Activated naive CD8-positive, alpha-beta T cell treated with anti-CD3 and anti-CD28 coated beads, Interleukin-2, amount 50 U/mL, for 16 hours (primary cell): ENCODE results near the gene GNAZ.

Experiments
- DNase-seq: peaks from one replicate; pipeline ENCODE4 v3.0.0-alpha.2; 2020; ENCODE audit warnings: low read depth, low spot score

GNAZ gene

DNA sequence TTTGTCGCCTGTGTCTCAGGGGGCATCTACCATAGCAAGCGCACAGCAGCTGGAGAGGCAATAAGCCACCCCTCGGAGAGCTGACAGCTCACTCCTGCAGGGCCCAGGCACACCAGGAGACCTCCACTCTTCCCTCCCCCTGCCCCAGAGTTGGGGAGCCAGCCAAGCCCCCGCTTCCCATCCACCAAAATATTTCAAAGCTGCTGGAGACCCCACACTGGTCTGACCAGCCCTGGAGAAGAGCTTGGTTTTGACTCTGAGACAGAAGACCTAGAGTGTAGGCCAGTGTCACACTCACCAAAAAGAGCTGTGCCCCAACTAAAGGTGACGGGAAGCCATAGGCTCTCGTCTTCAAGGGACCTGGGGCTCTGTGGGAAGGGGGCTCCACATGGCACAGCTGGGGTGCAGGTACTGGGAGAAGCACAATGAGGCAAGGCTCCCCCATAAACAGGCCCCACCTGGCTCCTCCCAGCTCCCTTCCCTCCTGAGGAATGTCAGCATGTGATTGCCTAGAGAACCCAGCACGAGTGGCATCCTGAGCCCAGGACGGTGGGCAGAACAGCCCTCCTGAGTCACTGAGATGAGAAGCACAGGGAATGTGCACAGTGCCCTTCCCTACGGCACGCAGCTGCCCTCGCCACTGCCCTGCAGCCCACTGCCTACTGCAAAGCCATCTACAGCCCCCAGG, 5.8 kb upstream of the GNAZ start:
- no peak for DNase-seq

DNA sequence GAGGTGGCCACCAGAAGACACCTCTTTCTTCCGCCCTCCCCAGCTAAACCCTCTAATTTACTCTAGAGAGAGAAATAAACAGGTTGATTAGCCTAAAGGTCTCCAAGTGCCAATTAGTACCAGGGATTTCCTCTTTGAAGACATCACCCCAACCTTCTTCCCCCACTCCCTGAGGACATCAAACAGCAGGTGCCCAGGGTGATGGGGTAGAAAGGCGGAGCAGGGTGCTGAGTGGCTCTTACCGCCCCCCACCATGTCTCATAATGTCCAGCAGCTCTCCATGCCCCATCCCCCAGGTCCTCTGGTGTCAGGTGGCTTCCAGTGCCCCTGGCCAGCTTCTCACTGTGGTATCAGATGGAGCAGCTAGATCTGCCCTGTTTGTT, 5.3 kb upstream of the GNAZ start:
- no peak for DNase-seq

GRCh38 chr22:23065495-23066122, 4.7 kb upstream of the GNAZ start:
- DNase-seq: no peak

GRCh38 chr22:23066200-23067022, 3.9 kb upstream of the GNAZ start:
- DNase-seq: no peak

- DNase-seq: no peak
Observed at GRCh38 chr22:23067023-23067650, 3.2 kb upstream of the GNAZ start.

- no peak for DNase-seq
Observed at GRCh38 chr22:23067691-23068090, 2.6 kb upstream of the GNAZ start.

- DNase-seq: no peak
Observed at GRCh38 chr22:23068096-23068831, 2.1 kb upstream of the GNAZ start.

DNA sequence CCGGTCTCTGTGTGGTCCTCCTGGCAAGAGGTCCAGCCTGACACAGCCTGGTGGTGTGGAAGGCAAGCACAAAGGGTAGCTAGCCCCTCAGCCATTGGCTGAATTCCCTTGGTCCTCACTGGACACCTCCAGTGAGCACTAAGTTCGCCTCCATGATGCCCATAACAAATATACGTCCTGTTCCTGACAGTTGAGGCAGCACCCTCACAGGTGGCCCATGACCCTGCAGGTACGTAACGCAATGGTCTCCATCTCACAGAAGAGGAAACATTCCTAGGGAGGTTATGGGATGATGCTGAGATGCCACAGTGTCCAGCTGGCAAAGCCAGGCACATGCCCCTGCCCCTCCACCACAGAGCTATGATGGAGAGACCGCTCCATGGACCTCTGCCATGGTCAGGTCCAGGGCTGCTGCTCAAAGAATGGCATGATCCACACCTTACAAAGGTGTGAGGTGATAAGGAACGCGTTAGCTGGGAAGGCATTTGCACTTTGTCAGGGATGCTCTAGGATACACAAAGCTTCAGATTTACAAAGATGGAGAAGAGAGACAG, 1.4 kb upstream of the GNAZ start:
- DNase-seq: no peak

DNA sequence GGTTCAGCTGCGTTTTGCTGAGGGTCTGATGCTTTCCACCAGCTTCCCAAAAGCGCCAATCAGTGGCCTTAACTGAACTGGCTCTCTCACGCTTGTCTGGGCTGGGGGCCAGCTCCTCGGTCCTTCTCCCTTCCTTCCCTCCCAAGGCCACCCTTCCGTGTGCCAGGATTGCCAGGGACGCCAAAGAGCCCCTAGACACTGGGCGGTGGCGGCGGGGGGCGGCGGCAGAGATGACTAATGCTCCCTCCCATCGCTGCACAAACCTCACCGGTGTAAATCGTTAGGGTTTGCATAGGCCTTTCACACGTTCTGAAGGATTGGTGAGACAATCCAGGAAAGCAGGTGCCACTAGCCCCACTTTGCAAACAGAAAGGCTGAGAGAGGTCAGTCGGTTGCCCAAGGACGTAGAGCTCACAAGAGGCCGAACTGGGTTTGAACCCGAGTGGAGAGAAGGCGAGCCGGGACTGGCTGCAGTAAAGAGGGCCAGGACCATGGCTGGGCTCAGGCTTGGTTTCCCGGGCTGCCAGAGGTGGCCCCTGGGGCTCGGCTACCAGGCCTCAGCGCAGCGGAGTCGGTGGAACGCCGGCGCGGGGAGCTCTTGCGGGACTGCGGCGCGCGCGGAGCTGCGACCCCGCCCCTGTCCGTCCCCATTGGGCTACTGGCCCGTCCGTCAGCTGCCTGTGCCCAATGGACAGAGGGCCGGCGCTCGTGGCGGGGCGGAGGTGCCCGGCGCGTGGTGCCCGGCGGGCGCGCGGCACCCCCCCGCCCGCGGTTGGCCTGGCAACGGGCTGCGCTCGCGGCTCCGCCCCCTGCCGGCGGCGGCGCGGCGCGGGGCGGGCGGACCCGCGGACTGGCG, 589 bp upstream of the GNAZ start:
- DNase-seq: peak; percentile 70

- DNase-seq: no peak
Observed at GRCh38 chr22:23071230-23072076, 1.1 kb downstream of the GNAZ start.

DNA sequence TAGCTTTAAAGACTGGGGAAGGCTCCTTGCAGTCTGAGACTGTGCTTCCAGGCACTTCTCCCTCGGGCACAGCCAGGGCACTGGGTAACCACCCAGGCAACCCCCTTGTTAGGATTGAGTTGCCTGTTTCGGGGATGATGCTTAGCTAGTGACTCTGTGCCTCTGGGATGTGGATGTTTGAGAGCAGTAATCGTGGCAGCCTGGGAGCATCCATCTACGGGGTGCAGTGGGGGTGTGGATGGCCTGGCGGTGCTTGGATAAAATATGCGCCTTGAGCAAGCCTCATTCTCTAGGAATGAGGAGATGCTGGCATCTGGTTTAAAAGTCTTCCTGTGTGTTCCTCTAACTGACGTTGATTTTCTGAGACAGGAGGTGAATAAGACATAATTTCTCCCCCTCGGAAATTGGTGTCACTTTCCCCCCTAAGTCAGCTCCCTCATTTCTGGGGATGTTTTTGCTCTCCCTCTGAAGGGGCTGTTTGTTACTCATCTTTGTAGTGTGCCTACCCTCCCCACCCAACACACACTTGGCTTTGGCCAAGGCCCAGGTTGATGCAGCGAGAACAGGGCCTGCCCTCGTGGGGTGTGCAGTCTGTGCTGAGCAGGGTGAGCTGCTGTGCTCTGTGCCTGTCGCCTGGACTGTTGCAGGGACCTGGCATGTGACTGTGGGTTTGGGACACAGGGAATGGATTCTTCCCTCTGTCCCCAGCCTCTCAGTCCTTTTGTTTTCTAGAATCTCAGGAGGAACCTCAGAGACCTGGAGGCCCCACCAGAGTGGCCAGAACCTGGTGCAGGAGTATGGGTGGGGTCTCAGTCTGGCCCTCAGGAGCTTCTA, 2.0 kb downstream of the GNAZ start:
- no peak for DNase-seq

GRCh38 chr22:23072911-23073491, 2.7 kb downstream of the GNAZ start:
- no peak for DNase-seq

GRCh38 chr22:23073526-23074229, 3.4 kb downstream of the GNAZ start:
- DNase-seq: no peak

GRCh38 chr22:23074451-23074850, 4.1 kb downstream of the GNAZ start:
- DNase-seq: no peak

- DNase-seq: no peak
Observed at GRCh38 chr22:23075050-23075449, 4.7 kb downstream of the GNAZ start.

- DNase-seq: no peak
Observed at GRCh38 chr22:23075525-23076216, 5.4 kb downstream of the GNAZ start.
